ENCODE results near the gene ZHX3. TPM values are rescaled to one million over a fixed set of nuclear protein-coding genes. Genes with fewer than 3 reads are reported as not detected.

ZHX3 gene
- total and polyA plus RNA-seq, 10 donors, result 1.6 to 26.7 (median 12.3) TPM

- H3K36me3 ChIP-seq, result peaks cover 0 to 38% (median 0%) of the 10 kb centered on the region in 6 donors
- H3K9me3 ChIP-seq, result peaks cover 0 to 33% (median 22%) of the 10 kb centered on the region in 8 donors
- H3K4me1 ChIP-seq, result no peaks in the 10 kb centered on the region
- intact Hi-C loops (cut with DNase I; ENCODE audit: low total_unique reads), result no loop called here
- no peak for DNase-seq
- 95 to 98% (median 97%) methylated on average over 4 of the region's 4 CpGs for WGBS, 5 donors
- no peak for TF ChIP-seq POLR2A (IDR thresholded peaks at IDR 0.05)
- TF ChIP-seq CTCF (IDR thresholded peaks at IDR 0.05 in 8 of 11, conservative IDR thresholded peaks at IDR 0.05 in 3 of 11), result no peak
- no peak for TF ChIP-seq POLR2AphosphoS5 (IDR thresholded peaks at IDR 0.05)
- H3K4me3 ChIP-seq, result no peak overlapping the region
- no peak overlapping the region for H3K27ac ChIP-seq
- H3K27me3 ChIP-seq (replicated peaks in 1 of 7), result no peaks in the 10 kb centered on the region
Observed at GRCh38 chr20:41198443-41198842, 119.1 kb downstream of the ZHX3 start.

GRCh38 chr20:41196653-41197225 lies 120.8 kb downstream of the ZHX3 start:
- Histone ChIP-seq H3K36me3 (peaks cover 0 to 32% (median 0%) of the 10 kb centered on the region in 6 donors), H3K4me1 (no peaks in the 10 kb centered on the region), H3K27me3 (replicated peaks in 1 of 7) (no peaks in the 10 kb centered on the region), H3K4me3 (no peak overlapping the region), H3K9me3 (peaks cover 0 to 50% (median 38%) of the 10 kb centered on the region in 8 donors), H3K27ac (no peak overlapping the region)
- 97 to 100% (median 100%) methylated on average over 1 of the region's 1 CpG for WGBS, 5 donors
- TF ChIP-seq POLR2A (IDR thresholded peaks at IDR 0.05) (no peak), CTCF (IDR thresholded peaks at IDR 0.05 in 8 of 11, conservative IDR thresholded peaks at IDR 0.05 in 3 of 11) (no peak), POLR2AphosphoS5 (IDR thresholded peaks at IDR 0.05) (no peak)
- no peak for DNase-seq
- intact Hi-C loops (cut with DNase I; ENCODE audit: low total_unique reads), result no loop called here

GRCh38 chr20:41192575-41192974 lies 125.0 kb downstream of the ZHX3 start:
- no peak overlapping the region for H3K27ac ChIP-seq
- no peak for TF ChIP-seq CTCF (IDR thresholded peaks at IDR 0.05 in 8 of 11, conservative IDR thresholded peaks at IDR 0.05 in 3 of 11)
- TF ChIP-seq POLR2A (IDR thresholded peaks at IDR 0.05), result no peak
- no peak for TF ChIP-seq POLR2AphosphoS5 (IDR thresholded peaks at IDR 0.05)
- no peak overlapping the region for H3K4me3 ChIP-seq
- no peaks in the 10 kb centered on the region for H3K4me1 ChIP-seq
- H3K36me3 ChIP-seq, result peaks cover 0 to 14% (median 0%) of the 10 kb centered on the region in 6 donors
- no peaks in the 10 kb centered on the region for H3K27me3 ChIP-seq (replicated peaks in 1 of 7)
- intact Hi-C loops (cut with DNase I; ENCODE audit: low total_unique reads), result no loop called here
- whole genome bisulfite sequencing, 5 donors, result 91 to 98% (median 96%) methylated on average over 3 of the region's 3 CpGs
- H3K9me3 ChIP-seq, result peaks cover 0 to 50% (median 42%) of the 10 kb centered on the region in 8 donors
- DNase-seq, result no peak

- no peak overlapping the region for H3K4me3 ChIP-seq
- intact Hi-C loops (cut with DNase I; ENCODE audit: low total_unique reads), result no loop called here
- 92 to 96% (median 93%) methylated on average over 3 to 5 of the region's 5 CpGs for WGBS, 5 donors
Observed at GRCh38 chr20:41191562-41192500, 125.7 kb downstream of the ZHX3 start.

More at GRCh38 chr20:41191562-41192500, 125.7 kb downstream of the ZHX3 start:
- DNase-seq, result no peak
- H3K9me3 ChIP-seq, result peaks cover 0 to 50% (median 42%) of the 10 kb centered on the region in 8 donors
- no peaks in the 10 kb centered on the region for H3K4me1 ChIP-seq
- no peak for TF ChIP-seq CTCF (IDR thresholded peaks at IDR 0.05 in 8 of 11, conservative IDR thresholded peaks at IDR 0.05 in 3 of 11)
- no peak for TF ChIP-seq POLR2AphosphoS5 (IDR thresholded peaks at IDR 0.05)
- TF ChIP-seq POLR2A (IDR thresholded peaks at IDR 0.05), result no peak
- H3K27ac ChIP-seq, result no peak overlapping the region
- peaks cover 0 to 14% (median 0%) of the 10 kb centered on the region in 6 donors for H3K36me3 ChIP-seq
- H3K27me3 ChIP-seq (replicated peaks in 1 of 7), result no peaks in the 10 kb centered on the region

All from spleen (tissue), 11 donors.